Measurements from ENCODE around the gene PNPO. TPM values are rescaled to one million over a fixed set of nuclear protein-coding genes. Genes with fewer than 3 reads are reported as not detected.
"Not testable (repeated sequence)": the region's sequence is repeated elsewhere in the genome, so short reads cannot be mapped to it uniquely, and the experiment has no call there.

Gene PNPO
- total RNA-seq, 1 donor from 2014 or later, result 7.1 TPM

GRCh38 chr17:47987240-47987835, 46.0 kb downstream of the PNPO start:
- Mint-ChIP-seq H3K4me1 (peaks cover 85% of the 10 kb centered on the region), H3K27ac (ENCODE audit: unreplicated experiment) (peak overlapping the region; percentile 97), H3K4me3 (peak overlapping the region; percentile 51), H3K9me3 (no peaks in the 10 kb centered on the region), H3K36me3 (ENCODE audit: low read depth) (peaks cover 25% of the 10 kb centered on the region), H3K27me3 (ENCODE audit: low read depth) (peaks cover 6% of the 10 kb centered on the region)
- no peak for TF ChIP-seq CTCF (conservative IDR thresholded peaks at IDR 0.05)
- no peak for DNase-seq (ENCODE audit: low read depth, low spot score)

GRCh38 chr17:47988445-47988844, 47.1 kb downstream of the PNPO start:
- Mint-ChIP-seq H3K27ac (ENCODE audit: unreplicated experiment) (peak overlapping the region; percentile 97), H3K4me1 (peaks cover 87% of the 10 kb centered on the region), H3K36me3 (ENCODE audit: low read depth) (peaks cover 20% of the 10 kb centered on the region), H3K4me3 (peak overlapping the region; percentile 4)
- not testable (repeated sequence) for H3K9me3 Mint-ChIP-seq; H3K27me3 Mint-ChIP-seq (ENCODE audit: low read depth); DNase-seq (ENCODE audit: low read depth, low spot score)

- peak overlapping the region; percentile 91 for H3K27ac Mint-ChIP-seq (ENCODE audit: unreplicated experiment)
- no peak for DNase-seq (ENCODE audit: low read depth, low spot score)
- H3K4me1 Mint-ChIP-seq, result peaks cover 85% of the 10 kb centered on the region
- peaks cover 6% of the 10 kb centered on the region for H3K27me3 Mint-ChIP-seq (ENCODE audit: low read depth)
- no peaks in the 10 kb centered on the region for H3K9me3 Mint-ChIP-seq
- peak overlapping the region; percentile 31 for H3K4me3 Mint-ChIP-seq
- peaks cover 13% of the 10 kb centered on the region for H3K36me3 Mint-ChIP-seq (ENCODE audit: low read depth)
- TF ChIP-seq CTCF (conservative IDR thresholded peaks at IDR 0.05), result no peak
Measured at GRCh38 chr17:47989159-47989558, 47.8 kb downstream of the PNPO start.

- DNase-seq (ENCODE audit: low read depth, low spot score), result no peak
- Mint-ChIP-seq H3K27ac (ENCODE audit: unreplicated experiment) (peak overlapping the region; percentile 91), H3K4me1 (peaks cover 91% of the 10 kb centered on the region), H3K9me3 (no peaks in the 10 kb centered on the region), H3K4me3 (peak overlapping the region; percentile 31), H3K27me3 (ENCODE audit: low read depth) (peaks cover 6% of the 10 kb centered on the region), H3K36me3 (ENCODE audit: low read depth) (peaks cover 13% of the 10 kb centered on the region)
- TF ChIP-seq CTCF (conservative IDR thresholded peaks at IDR 0.05), result no peak
Measured at GRCh38 chr17:47989700-47990099, 48.3 kb downstream of the PNPO start.

GRCh38 chr17:47990962-47991731, 49.8 kb downstream of the PNPO start:
- H3K9me3 Mint-ChIP-seq, result no peaks in the 10 kb centered on the region
- TF ChIP-seq CTCF (conservative IDR thresholded peaks at IDR 0.05), result no peak
- H3K27ac Mint-ChIP-seq (ENCODE audit: unreplicated experiment), result peak overlapping the region; percentile 88
- peak overlapping the region; percentile 83 for H3K4me3 Mint-ChIP-seq
- peaks cover 11% of the 10 kb centered on the region for H3K27me3 Mint-ChIP-seq (ENCODE audit: low read depth)
- H3K4me1 Mint-ChIP-seq, result peaks cover 96% of the 10 kb centered on the region
- H3K36me3 Mint-ChIP-seq (ENCODE audit: low read depth), result peaks cover 7% of the 10 kb centered on the region
- peak; percentile 94 for DNase-seq (ENCODE audit: low read depth, low spot score)

- Mint-ChIP-seq H3K4me3 (peak overlapping the region; percentile 83), H3K27ac (ENCODE audit: unreplicated experiment) (peak overlapping the region; percentile 88), H3K27me3 (ENCODE audit: low read depth) (peaks cover 11% of the 10 kb centered on the region), H3K9me3 (no peaks in the 10 kb centered on the region), H3K36me3 (ENCODE audit: low read depth) (no peaks in the 10 kb centered on the region), H3K4me1 (peaks cover 92% of the 10 kb centered on the region)
- no peak for TF ChIP-seq CTCF (conservative IDR thresholded peaks at IDR 0.05)
- no peak for DNase-seq (ENCODE audit: low read depth, low spot score)
Measured at GRCh38 chr17:47992216-47992615, 50.8 kb downstream of the PNPO start.

All from neural crest cell (in vitro differentiated cells).